Sigmoid colon (tissue), 4 donors: ENCODE measurements around the gene CDH23.

Source experiments
- EP300 ChIP-seq, 4 donors: sonication (generic); formaldehyde crosslinking; IDR thresholded peaks; one replicate each; pipeline ENCODE4 v1.6.1; 2017; ENCODE audit warnings: antibody characterized with exemption in 4 of 4
- POLR2A ChIP-seq, 2 donors: fragments of 450-650 bp; IDR thresholded peaks; one replicate each; pipeline ENCODE4 v1.6.1; 2016; ENCODE audit warnings: antibody characterized with exemption in 2 of 2, mild to moderate bottlenecking in 2 of 2, moderate library complexity in 2 of 2
- POLR2AphosphoS5 ChIP-seq, 4 donors: sonication (generic); formaldehyde crosslinking; IDR thresholded peaks; one replicate each; pipeline ENCODE4 v1.6.1; 2017; ENCODE audit warnings: antibody characterized with exemption in 4 of 4
- TF ChIP-seq, protein P1 (sequence below), 4 experiments: fragments of 450-650 bp in 3 of 4; fragments of 200-600 bp in 1 of 4; IDR thresholded peaks; one replicate each; pipeline ENCODE4 v1.5.1; 2016 to 2019; ENCODE audit warnings: antibody characterized with exemption in 4 of 4, mild to moderate bottlenecking in 3 of 4, moderate library complexity in 2 of 4

DNA sequence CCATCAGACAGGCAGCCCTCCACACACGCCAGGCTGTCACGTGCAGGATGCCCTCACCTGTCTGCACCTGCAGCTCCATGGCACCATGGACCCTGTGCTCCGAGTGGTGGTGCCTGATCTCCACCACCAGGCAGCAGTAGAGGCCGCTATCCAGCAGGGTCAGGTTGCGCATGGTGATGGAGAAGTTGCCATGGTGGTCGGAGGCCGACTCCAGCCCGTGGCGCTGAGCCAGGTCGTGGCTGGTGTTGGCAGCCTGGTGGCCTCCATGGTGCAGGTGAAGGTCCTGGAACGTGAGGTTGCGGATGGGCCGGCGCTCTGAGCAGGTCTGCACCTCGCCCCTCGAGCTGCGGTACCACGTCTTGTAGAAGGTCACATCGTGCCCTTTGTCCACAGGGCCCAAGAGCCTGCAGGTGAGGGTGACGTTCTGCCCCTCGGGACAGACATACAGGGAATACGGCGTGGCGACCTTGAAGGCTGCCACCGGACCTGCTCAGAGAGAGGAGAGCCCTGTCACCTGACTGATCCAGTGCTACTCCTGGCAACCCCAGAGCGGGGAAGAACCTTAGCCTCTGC, 364.9 kb downstream of the CDH23 start:
- TF ChIP-seq POLR2AphosphoS5 (IDR thresholded peaks at IDR 0.05): no peak
- TF ChIP-seq, protein P1, sequence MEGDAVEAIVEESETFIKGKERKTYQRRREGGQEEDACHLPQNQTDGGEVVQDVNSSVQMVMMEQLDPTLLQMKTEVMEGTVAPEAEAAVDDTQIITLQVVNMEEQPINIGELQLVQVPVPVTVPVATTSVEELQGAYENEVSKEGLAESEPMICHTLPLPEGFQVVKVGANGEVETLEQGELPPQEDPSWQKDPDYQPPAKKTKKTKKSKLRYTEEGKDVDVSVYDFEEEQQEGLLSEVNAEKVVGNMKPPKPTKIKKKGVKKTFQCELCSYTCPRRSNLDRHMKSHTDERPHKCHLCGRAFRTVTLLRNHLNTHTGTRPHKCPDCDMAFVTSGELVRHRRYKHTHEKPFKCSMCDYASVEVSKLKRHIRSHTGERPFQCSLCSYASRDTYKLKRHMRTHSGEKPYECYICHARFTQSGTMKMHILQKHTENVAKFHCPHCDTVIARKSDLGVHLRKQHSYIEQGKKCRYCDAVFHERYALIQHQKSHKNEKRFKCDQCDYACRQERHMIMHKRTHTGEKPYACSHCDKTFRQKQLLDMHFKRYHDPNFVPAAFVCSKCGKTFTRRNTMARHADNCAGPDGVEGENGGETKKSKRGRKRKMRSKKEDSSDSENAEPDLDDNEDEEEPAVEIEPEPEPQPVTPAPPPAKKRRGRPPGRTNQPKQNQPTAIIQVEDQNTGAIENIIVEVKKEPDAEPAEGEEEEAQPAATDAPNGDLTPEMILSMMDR (IDR thresholded peaks at IDR 0.05): no peak
- no peak for TF ChIP-seq POLR2A (IDR thresholded peaks at IDR 0.05)
- TF ChIP-seq EP300 (IDR thresholded peaks at IDR 0.05): no peak
